Naive thymus-derived CD8-positive, alpha-beta T cell (primary cell): ENCODE measurements around the gene FSIP1. TPM values are rescaled to one million over a fixed set of nuclear protein-coding genes. Genes with fewer than 3 reads are reported as not detected.

Experiments
- ATAC-seq, 2 donors: fragments of 150-1000 bp; cut with Tn5 transposase in 1 of 2; sonication (Bioruptor Pico), chemical (Tn5 transposase) in 1 of 2; 1 replicate in 1 of 2; 2 replicates in 1 of 2; pipeline ENCODE4 v1.10.0; 2021; ENCODE audit warnings: mild to moderate bottlenecking in 2 of 2, moderate library complexity in 2 of 2
- POLR2A ChIA-PET: fragments of 350-600 bp; sonication (Branson Sonifier 250); formaldehyde crosslinking; loops from one replicate; lab custom pipeline; 2021; ENCODE audit warnings: antibody characterized with exemption; lab: Charles Lee
- DNase-seq, 10 donors: peaks; one replicate each; pipeline versions ENCODE4 v3.0.0 to v3.0.0-alpha.2; 2020 to 2022
- H3K27ac Mint-ChIP-seq, 10 donors: one replicate each; pipeline ENCODE4 v1.8.0; 2020 to 2022; ENCODE audit warnings: mild to moderate bottlenecking in 10 of 10, mixed read lengths in 10 of 10, moderate library complexity in 4 of 10, inconsistent platforms in 1 of 10
- H3K27me3 Mint-ChIP-seq, 5 donors: one replicate each; pipeline ENCODE4 v1.8.0; 2021 to 2022; ENCODE audit warnings: mixed read lengths in 5 of 5
- H3K36me3 Mint-ChIP-seq, 3 donors: one replicate each; pipeline ENCODE4 v1.8.0; 2020 to 2022; ENCODE audit warnings: mixed read lengths in 3 of 3, mild to moderate bottlenecking in 2 of 3, inconsistent platforms in 1 of 3
- H3K4me1 Mint-ChIP-seq, 4 donors: one replicate each; pipeline ENCODE4 v1.8.0; 2021 to 2022; ENCODE audit warnings: mixed read lengths in 4 of 4
- H3K4me3 Mint-ChIP-seq, 10 donors: one replicate each; pipeline ENCODE4 v1.8.0; 2020 to 2022; ENCODE audit warnings: mild to moderate bottlenecking in 10 of 10, mixed read lengths in 10 of 10, moderate library complexity in 6 of 10, inconsistent platforms in 1 of 10
- H3K9me3 Mint-ChIP-seq, 9 donors: one replicate each; pipeline ENCODE4 v1.8.0; 2020 to 2022; ENCODE audit warnings: mixed read lengths in 9 of 9, mild to moderate bottlenecking in 3 of 9, inconsistent platforms in 1 of 9, moderate library complexity in 1 of 9
- polyA plus RNA-seq, 3 donors: library from polyadenylated mRNA; unstranded; fragments of 300-500 nt; fragmentation: Illumina TruSeq; gene quantifications; one replicate each; pipeline ENCODE4 v1.2.3, GENCODE V29; 2021
- total RNA-seq, 8 experiments: library from RNA in 2 of 8; stranded (reverse) in 2 of 8; gene quantifications; one replicate each; pipeline ENCODE4 v1.2.3 and lab custom pipeline; 2021 to 2026

FSIP1 gene
- total and polyA plus RNA-seq, 5 experiments from 2014 or later, result 0.30 to 0.85 (median 0.49) TPM; not detected in 1

DNA sequence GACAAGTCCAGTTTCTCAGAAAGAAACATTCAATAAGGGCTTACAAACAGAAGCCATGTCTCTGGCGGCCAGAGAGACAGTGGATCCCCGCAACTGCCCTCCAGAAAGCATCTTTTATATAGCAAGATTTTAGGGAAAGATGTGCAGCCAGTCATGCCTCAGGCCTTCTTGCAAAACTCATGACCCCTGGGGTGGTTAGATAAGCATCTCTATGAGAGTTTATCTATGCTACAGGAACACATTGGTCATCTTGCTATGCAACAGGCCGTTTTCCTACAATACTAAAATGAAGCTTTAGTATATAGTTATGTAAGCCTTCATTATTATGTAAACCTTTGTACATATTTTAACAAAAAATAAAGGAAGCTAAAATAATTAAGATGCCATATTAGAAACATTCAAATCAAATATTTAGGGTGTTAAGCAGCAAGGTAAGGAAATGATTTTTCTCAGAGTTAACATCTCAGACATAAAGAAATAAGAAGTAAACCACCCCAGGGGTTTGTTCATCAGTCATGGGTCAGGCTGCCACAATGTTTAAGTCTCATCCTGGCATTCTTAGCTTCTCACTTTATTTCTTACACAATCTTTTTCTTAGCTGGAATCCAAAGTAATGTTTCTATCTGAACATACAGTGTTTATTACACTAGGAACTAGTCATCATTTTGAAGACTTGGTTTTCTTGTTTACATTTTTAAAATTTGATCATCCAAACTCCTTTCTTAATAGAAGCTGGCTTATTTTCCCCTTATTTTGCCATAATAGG is 6.3 kb upstream of the FSIP1 start:
- POLR2A ChIA-PET, result no interaction called here
- Mint-ChIP-seq H3K27ac (peak overlapping the region in 4 of 10 donors; percentile 20 to 58 (median 45)), H3K9me3 (no peaks in the 10 kb centered on the region), H3K4me3 (no peak overlapping the region), H3K36me3 (peaks cover 0 to 3% (median 0%) of the 10 kb centered on the region in 3 donors), H3K27me3 (no peaks in the 10 kb centered on the region), H3K4me1 (peaks cover 9 to 31% (median 26%) of the 10 kb centered on the region in 4 donors)
- no peak for DNase-seq
- ATAC-seq, result no peak

DNA sequence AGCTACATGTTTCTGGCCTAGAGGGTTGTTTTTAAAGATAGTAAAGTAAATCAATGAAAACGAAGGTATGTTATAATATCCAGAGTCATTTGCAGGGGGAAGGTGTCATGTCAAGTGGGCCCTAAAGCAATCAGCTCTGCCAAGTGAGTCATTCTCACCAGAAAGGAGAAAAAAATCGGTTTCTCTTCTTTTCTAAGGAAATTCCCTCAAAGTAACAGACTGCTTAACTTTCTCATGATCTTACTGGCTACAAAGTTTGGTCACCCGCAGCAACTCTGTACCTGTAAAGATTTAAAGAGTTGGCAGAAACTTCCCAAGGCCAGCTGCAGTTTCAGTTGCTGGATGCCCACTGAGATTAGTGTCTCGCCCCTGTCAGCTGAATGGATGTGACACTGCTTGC is 5.5 kb upstream of the FSIP1 start:
- DNase-seq (no peak), ATAC-seq (no peak)
- Mint-ChIP-seq H3K4me3 (no peak overlapping the region), H3K27ac (peak overlapping the region in 4 of 10 donors; percentile 19 to 58 (median 32)), H3K27me3 (no peaks in the 10 kb centered on the region), H3K4me1 (peaks cover 15 to 40% (median 34%) of the 10 kb centered on the region in 4 donors), H3K36me3 (peaks cover 0 to 3% (median 0%) of the 10 kb centered on the region in 3 donors), H3K9me3 (no peaks in the 10 kb centered on the region)
- POLR2A ChIA-PET, result no interaction called here

DNA sequence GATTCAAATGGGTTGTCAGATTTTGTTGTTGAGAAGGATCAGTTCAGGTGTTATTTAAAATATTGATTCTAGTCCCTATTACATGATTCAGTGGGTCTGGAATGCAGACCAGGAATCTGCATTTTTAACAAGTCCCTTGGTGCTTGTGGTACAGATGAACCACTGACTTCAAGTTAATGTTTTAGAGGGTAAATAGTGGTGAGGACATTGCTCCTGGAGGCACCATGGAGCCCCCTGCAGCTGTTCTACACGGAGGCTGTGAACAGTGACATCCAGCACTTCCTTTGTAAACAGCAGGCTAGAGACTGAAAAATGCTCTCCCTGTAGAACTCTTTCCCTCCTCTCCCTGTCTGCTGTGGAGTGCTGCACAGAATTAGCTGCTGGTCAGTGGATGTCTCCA is 4.8 kb upstream of the FSIP1 start:
- Mint-ChIP-seq H3K4me3 (no peak overlapping the region), H3K4me1 (peaks cover 15 to 40% (median 36%) of the 10 kb centered on the region in 4 donors), H3K27ac (peak overlapping the region in 3 of 10 donors; percentile 19 to 46 (median 40)), H3K27me3 (no peaks in the 10 kb centered on the region), H3K9me3 (no peaks in the 10 kb centered on the region), H3K36me3 (peaks cover 0 to 3% (median 0%) of the 10 kb centered on the region in 3 donors)
- no peak for ATAC-seq
- DNase-seq, result no peak
- POLR2A ChIA-PET, result interaction anchor here (0.7 kb wide), 2 partner anchors 15 to 148 kb away, joined by 3 to 4 read pairs; no protein-coding TSS in a partner anchor

DNA sequence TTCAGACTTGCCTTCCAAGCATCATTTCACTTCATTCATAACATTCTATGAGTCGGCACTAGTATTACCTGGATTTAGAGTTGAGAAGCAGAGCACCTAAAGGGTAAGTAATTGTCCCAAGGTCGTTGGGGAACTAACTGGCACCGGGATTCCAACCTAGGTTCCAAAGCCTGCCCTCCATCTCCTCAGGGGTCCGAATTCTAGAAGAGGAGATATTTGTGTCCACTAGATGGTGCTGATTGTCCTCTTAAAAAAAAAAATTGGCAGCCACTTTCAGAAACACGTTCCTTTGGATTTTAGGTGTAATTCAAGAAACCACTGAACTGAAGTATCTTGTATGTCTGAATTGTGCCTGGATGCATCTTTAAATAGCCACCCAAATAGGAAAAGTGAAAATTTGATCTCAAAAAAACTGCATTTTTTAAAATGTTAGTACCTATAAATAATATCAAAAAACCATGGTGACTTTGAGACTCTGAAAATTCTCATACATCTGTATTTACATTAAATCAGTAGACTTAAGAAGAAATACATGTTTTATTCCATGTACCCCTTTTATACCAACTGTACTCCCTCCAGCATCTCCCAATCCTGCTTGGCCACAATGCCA is 3.9 kb upstream of the FSIP1 start:
- POLR2A ChIA-PET, result interaction anchor here (0.7 kb wide), 1 partner anchor 149 kb away, joined by 4 read pairs; no protein-coding TSS in a partner anchor
- ATAC-seq (no peak), DNase-seq (peak in 4 of 10 donors; percentile 4 to 51 (median 49))
- peak overlapping the region in 7 of 10 donors; percentile 9 to 82 (median 39) for H3K27ac Mint-ChIP-seq
- H3K27me3 Mint-ChIP-seq, result no peaks in the 10 kb centered on the region
- peaks cover 16 to 48% (median 45%) of the 10 kb centered on the region in 4 donors for H3K4me1 Mint-ChIP-seq
- no peak overlapping the region for H3K4me3 Mint-ChIP-seq
- H3K9me3 Mint-ChIP-seq, result no peaks in the 10 kb centered on the region
- H3K36me3 Mint-ChIP-seq, result peaks cover 0 to 3% (median 0%) of the 10 kb centered on the region in 3 donors

DNA sequence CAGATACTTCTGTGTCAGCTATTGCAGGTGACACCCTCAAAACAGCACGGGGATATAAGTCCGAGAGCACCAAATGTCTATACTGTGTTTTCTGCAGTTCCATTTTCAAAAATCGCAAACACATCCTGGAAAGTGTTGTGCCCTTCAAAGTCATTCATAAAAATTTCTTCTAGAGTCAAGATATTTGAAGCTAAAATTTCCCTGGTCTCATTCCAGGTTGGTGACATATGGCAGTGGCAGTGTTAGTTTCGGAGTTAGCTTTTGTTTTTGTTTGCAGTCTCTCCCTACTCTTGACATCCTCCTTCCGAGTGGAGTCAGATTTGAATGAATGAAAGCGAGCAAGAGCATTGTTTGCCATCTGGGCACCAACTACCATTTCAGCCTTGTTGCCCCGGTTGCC is 3.2 kb upstream of the FSIP1 start:
- Mint-ChIP-seq H3K9me3 (no peaks in the 10 kb centered on the region), H3K4me1 (peaks cover 16 to 51% (median 48%) of the 10 kb centered on the region in 4 donors), H3K4me3 (peak overlapping the region in 1 of 10 donors; percentile 65), H3K27ac (peak overlapping the region in 5 of 10 donors; percentile 6 to 74 (median 41)), H3K27me3 (no peaks in the 10 kb centered on the region), H3K36me3 (peaks cover 0 to 3% (median 0%) of the 10 kb centered on the region in 3 donors)
- POLR2A ChIA-PET, result no interaction called here
- DNase-seq (no peak), ATAC-seq (no peak)

DNA sequence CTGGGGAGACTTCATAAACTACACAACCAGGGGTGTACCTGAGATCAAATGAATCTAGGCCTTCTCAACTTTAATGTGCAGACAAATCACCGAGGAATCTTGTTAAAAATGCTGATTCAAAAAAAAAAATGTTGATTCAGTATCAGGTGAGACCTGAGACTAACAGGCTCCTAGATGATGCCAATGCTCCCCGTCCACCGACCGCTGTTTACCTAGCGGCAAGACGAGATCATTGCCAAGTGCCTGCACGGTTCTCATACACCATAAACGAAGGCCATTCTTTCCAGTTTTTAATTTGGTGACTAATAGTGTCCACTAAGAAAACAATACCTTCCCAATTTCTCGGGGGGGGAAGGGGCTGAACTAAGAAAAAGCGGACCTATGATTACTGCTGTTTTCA is 2.5 kb upstream of the FSIP1 start:
- H3K27ac Mint-ChIP-seq, result peak overlapping the region in 4 of 10 donors; percentile 12 to 86 (median 81)
- POLR2A ChIA-PET, result no interaction called here
- DNase-seq (no peak), ATAC-seq (no peak)
- no peaks in the 10 kb centered on the region for H3K27me3 Mint-ChIP-seq
- peak overlapping the region in 4 of 10 donors; percentile 54 to 69 (median 60) for H3K4me3 Mint-ChIP-seq
- peaks cover 0 to 3% (median 0%) of the 10 kb centered on the region in 3 donors for H3K36me3 Mint-ChIP-seq
- peaks cover 16 to 49% (median 48%) of the 10 kb centered on the region in 4 donors for H3K4me1 Mint-ChIP-seq
- H3K9me3 Mint-ChIP-seq, result no peaks in the 10 kb centered on the region

DNA sequence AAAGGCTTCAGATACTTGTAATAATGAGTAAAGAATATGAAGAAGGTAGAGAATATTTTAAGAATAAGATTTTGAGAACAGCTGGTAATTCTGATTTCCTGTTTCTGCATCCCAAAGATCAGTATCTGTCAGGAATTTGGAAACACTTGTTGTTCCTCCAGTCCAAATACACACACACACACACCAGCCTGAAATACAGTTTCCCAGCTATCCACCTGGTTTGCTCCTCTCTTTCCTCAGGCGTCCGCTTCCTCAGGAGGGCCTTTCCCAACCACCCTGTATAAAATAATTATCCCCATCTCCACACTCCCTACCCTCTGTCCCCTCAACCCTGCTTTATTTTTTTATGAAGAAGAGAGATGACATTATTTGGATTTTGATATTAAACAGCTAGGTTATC is 2.0 kb upstream of the FSIP1 start:
- peak overlapping the region in 7 of 10 donors; percentile 20 to 69 (median 54) for H3K4me3 Mint-ChIP-seq
- ATAC-seq, result no peak
- H3K36me3 Mint-ChIP-seq, result peaks cover 0 to 3% (median 0%) of the 10 kb centered on the region in 3 donors
- H3K27me3 Mint-ChIP-seq, result no peaks in the 10 kb centered on the region
- H3K27ac Mint-ChIP-seq, result peak overlapping the region in 9 of 10 donors; percentile 8 to 89 (median 44)
- DNase-seq, result no peak
- POLR2A ChIA-PET, result no interaction called here
- H3K4me1 Mint-ChIP-seq, result peaks cover 16 to 49% (median 48%) of the 10 kb centered on the region in 4 donors
- no peaks in the 10 kb centered on the region for H3K9me3 Mint-ChIP-seq

DNA sequence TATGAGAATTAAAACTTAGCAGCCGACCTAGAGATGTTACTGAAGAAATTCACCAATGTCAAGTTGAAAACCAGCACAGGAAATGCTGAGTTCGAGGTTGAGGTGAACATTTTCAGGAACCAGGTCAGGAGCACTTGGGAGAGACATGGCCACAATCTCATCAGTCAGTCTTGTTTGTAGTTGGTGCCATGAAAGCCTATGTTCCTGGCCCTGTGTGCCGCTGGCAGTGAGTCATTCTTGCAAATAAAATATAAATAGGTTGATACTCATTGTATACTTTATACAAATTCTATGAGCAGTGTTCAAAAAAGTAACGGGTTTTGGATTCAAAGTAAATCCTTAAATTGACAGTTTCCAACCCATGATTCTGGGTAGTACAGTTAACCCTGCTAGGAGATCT is 1.5 kb upstream of the FSIP1 start:
- peaks cover 0 to 3% (median 0%) of the 10 kb centered on the region in 3 donors for H3K36me3 Mint-ChIP-seq
- ATAC-seq (no peak), DNase-seq (no peak)
- POLR2A ChIA-PET, result no interaction called here
- peak overlapping the region in 9 of 10 donors; percentile 70 to 98 (median 88) for H3K27ac Mint-ChIP-seq
- H3K9me3 Mint-ChIP-seq, result no peaks in the 10 kb centered on the region
- H3K4me1 Mint-ChIP-seq, result peaks cover 16 to 49% (median 48%) of the 10 kb centered on the region in 4 donors
- H3K4me3 Mint-ChIP-seq, result peak overlapping the region; percentile 71 to 97 (median 93)
- no peaks in the 10 kb centered on the region for H3K27me3 Mint-ChIP-seq

DNA sequence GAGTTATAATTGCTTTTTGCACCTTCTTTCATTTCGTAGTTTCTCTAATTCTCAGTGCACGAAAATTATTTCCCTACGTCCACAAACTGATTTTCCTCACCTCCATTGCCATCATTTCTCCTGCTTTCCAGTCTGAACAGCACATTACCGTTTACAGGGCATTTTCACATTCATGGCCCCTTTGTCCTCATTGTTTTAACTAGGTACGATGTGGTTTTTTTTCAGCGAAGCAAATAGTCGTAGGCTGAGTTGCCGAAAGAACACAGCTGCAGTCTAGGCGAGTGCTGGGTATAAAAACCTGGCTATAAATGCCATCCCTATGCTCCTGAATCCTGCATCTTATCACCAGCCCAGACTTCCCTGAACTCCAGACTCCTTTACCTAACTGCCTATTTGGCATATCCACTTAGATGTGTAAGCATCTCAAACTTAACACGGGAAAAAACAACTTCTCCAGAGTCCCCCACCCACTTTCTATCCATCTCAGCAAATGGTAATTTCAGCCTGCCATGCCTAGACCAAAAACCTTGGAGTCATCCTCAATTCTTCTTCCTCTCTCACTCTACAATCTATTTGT is 691 bp upstream of the FSIP1 start:
- Mint-ChIP-seq H3K36me3 (peaks cover 0 to 3% (median 0%) of the 10 kb centered on the region in 3 donors), H3K9me3 (no peaks in the 10 kb centered on the region), H3K4me3 (peak overlapping the region; percentile 71 to 97 (median 93)), H3K4me1 (peaks cover 16 to 49% (median 48%) of the 10 kb centered on the region in 4 donors), H3K27me3 (no peaks in the 10 kb centered on the region), H3K27ac (peak overlapping the region; percentile 70 to 98 (median 88))
- ATAC-seq (no peak), DNase-seq (peak in 2 of 10 donors; percentile 19 to 20)
- POLR2A ChIA-PET, result interaction anchor here (0.8 to 1.4 kb wide), 4 partner anchors 9 to 525 kb away, joined by 3 to 5 read pairs (median 4); partner anchors contain the start of genes BUB1B and PLCB2

DNA sequence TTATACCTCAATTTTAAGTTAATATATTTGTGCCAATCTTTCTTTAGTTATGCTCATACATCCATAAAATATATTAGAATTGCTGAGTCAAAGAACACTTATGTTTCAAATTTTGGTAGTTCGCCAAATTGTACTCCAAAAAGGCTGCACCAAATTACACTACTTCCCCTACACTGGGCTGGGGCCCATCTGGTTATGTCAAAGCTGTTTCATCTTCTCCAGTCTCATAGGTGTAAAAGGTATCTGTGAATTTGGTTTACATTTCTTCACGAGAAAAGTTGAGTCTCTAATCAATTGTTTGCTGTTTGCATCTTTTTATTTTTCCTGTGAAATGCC is 706 bp downstream of the FSIP1 start:
- ATAC-seq, result no peak
- DNase-seq, result no peak
- Mint-ChIP-seq H3K36me3 (peaks cover 0 to 3% (median 0%) of the 10 kb centered on the region in 3 donors), H3K27me3 (peaks cover 0 to 4% (median 0%) of the 10 kb centered on the region in 5 donors), H3K9me3 (no peaks in the 10 kb centered on the region), H3K27ac (peak overlapping the region; percentile 70 to 98 (median 88)), H3K4me1 (peaks cover 16 to 51% (median 45%) of the 10 kb centered on the region in 4 donors), H3K4me3 (peak overlapping the region; percentile 71 to 97 (median 93))
- POLR2A ChIA-PET, result interaction anchor here (0.5 to 1.4 kb wide), 3 partner anchors 249 to 1328 kb away, joined by 3 to 5 read pairs (median 4); partner anchors contain the start of gene FAM98B

DNA sequence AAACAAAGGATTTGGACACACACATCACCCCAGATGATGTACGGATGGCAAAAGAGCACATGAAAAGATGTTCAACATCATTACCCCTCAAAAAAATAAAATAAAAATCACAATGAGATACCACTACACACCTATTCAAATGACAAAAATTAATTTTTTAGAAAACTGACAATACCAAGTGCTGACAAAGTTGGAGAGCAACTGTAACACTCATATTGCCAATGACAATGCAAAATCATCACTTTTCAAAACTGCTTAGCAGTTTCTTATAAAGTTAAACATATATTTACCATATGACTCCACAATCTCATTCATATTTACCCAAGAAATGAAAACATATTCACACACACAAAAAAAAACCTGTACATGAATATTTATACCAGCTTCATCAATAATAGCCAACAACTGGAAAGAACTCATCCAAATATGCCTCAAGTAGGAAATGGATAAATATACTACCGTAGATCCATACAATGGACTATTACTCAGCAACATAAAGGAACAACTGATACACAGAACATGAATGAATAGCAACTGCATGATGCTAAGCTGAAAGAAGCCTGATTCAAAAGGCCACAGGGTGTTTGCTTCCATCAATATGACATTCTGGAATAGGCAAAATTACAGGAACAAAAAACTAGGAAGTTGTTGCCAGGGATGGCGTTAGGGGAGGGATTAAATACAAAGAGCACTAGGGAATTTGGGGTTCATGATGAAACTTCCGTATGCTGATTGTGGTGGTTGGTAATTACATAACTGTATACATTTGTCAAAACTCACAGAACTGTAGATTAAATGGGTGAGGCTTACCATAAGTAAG is 1.3 kb downstream of the FSIP1 start:
- H3K4me3 Mint-ChIP-seq, result peak overlapping the region; percentile 71 to 97 (median 93)
- no peak for DNase-seq
- H3K9me3 Mint-ChIP-seq, result no peaks in the 10 kb centered on the region

More for the DNA sequence above, 1.3 kb downstream of the FSIP1 start:
- Mint-ChIP-seq H3K36me3 (peaks cover 0 to 3% (median 0%) of the 10 kb centered on the region in 3 donors), H3K4me1 (peaks cover 14 to 48% (median 41%) of the 10 kb centered on the region in 4 donors), H3K27ac (peak overlapping the region; percentile 70 to 98 (median 87)), H3K27me3 (peaks cover 0 to 4% (median 0%) of the 10 kb centered on the region in 5 donors)
- POLR2A ChIA-PET, result interaction anchor here (1.2 kb wide), 1 partner anchor 1327 kb away, joined by 4 read pairs; the partner anchor contains the start of gene FAM98B
- no peak for ATAC-seq
